ENCODE results near the gene SAG. TPM values are rescaled to one million over a fixed set of nuclear protein-coding genes. Genes with fewer than 3 reads are reported as not detected.

Gene SAG
- total RNA-seq, 1 donor from 2014 or later: 0.08 TPM

GRCh38 chr2:233270951-233271350 lies 36.7 kb upstream of the SAG start:
- intact Hi-C loops (cut with micrococcal nuclease): no loop called here
- Mint-ChIP-seq H3K36me3 (ENCODE audit: low read depth) (peaks cover 77% of the 10 kb centered on the region), H3K4me3 (peak overlapping the region; percentile 79), H3K9me3 (no peaks in the 10 kb centered on the region), H3K4me1 (ENCODE audit: low read depth) (peaks cover 80% of the 10 kb centered on the region), H3K27me3 (ENCODE audit: insufficient read depth) (no peaks in the 10 kb centered on the region), H3K27ac (peak overlapping the region; percentile 95)
- no peak for DNase-seq (ENCODE audit: low spot score)

- H3K4me1 Mint-ChIP-seq (ENCODE audit: low read depth): peaks cover 72% of the 10 kb centered on the region
- peaks cover 74% of the 10 kb centered on the region for H3K36me3 Mint-ChIP-seq (ENCODE audit: low read depth)
- no peak overlapping the region for H3K4me3 Mint-ChIP-seq
- peak overlapping the region; percentile 43 for H3K27ac Mint-ChIP-seq
- no peak for DNase-seq (ENCODE audit: low spot score)
- no peaks in the 10 kb centered on the region for H3K9me3 Mint-ChIP-seq
- intact Hi-C loops (cut with micrococcal nuclease): loop anchor here (1.0 kb wide), 1 partner anchor 172 kb away; no protein-coding TSS in a partner anchor
- no peaks in the 10 kb centered on the region for H3K27me3 Mint-ChIP-seq (ENCODE audit: insufficient read depth)
These were observed 35.9 kb upstream of the SAG start for GRCh38 chr2:233271693-233272092.

GRCh38 chr2:233273120-233273519 lies 34.5 kb upstream of the SAG start:
- Mint-ChIP-seq H3K27ac (peak overlapping the region; percentile 30), H3K4me3 (peak overlapping the region; percentile 45), H3K4me1 (ENCODE audit: low read depth) (peaks cover 58% of the 10 kb centered on the region), H3K27me3 (ENCODE audit: insufficient read depth) (no peaks in the 10 kb centered on the region), H3K36me3 (ENCODE audit: low read depth) (peaks cover 73% of the 10 kb centered on the region), H3K9me3 (no peaks in the 10 kb centered on the region)
- DNase-seq (ENCODE audit: low spot score): no peak
- intact Hi-C loops (cut with micrococcal nuclease): no loop called here

- Mint-ChIP-seq H3K4me1 (ENCODE audit: low read depth) (peaks cover 37% of the 10 kb centered on the region), H3K36me3 (ENCODE audit: low read depth) (peaks cover 74% of the 10 kb centered on the region), H3K27me3 (ENCODE audit: insufficient read depth) (no peaks in the 10 kb centered on the region), H3K4me3 (no peak overlapping the region), H3K27ac (no peak overlapping the region), H3K9me3 (no peaks in the 10 kb centered on the region)
- DNase-seq (ENCODE audit: low spot score): no peak
- intact Hi-C loops (cut with micrococcal nuclease): no loop called here
These were observed 32.4 kb upstream of the SAG start for GRCh38 chr2:233275223-233275622.

- Mint-ChIP-seq H3K4me3 (no peak overlapping the region), H3K27me3 (ENCODE audit: insufficient read depth) (no peaks in the 10 kb centered on the region), H3K9me3 (no peaks in the 10 kb centered on the region), H3K27ac (no peak overlapping the region), H3K4me1 (ENCODE audit: low read depth) (peaks cover 6% of the 10 kb centered on the region), H3K36me3 (ENCODE audit: low read depth) (peaks cover 68% of the 10 kb centered on the region)
- intact Hi-C loops (cut with micrococcal nuclease): no loop called here
- DNase-seq (ENCODE audit: low spot score): no peak
These were observed 28.7 kb upstream of the SAG start for GRCh38 chr2:233278921-233279320.

GRCh38 chr2:233280114-233280693 lies 27.4 kb upstream of the SAG start:
- Mint-ChIP-seq H3K27me3 (ENCODE audit: insufficient read depth) (no peaks in the 10 kb centered on the region), H3K27ac (no peak overlapping the region), H3K4me3 (no peak overlapping the region), H3K4me1 (ENCODE audit: low read depth) (peaks cover 5% of the 10 kb centered on the region), H3K9me3 (no peaks in the 10 kb centered on the region), H3K36me3 (ENCODE audit: low read depth) (peaks cover 62% of the 10 kb centered on the region)
- intact Hi-C loops (cut with micrococcal nuclease): no loop called here
- DNase-seq (ENCODE audit: low spot score): no peak

GRCh38 chr2:233281553-233281952 lies 26.1 kb upstream of the SAG start:
- peaks cover 55% of the 10 kb centered on the region for H3K36me3 Mint-ChIP-seq (ENCODE audit: low read depth)
- no peaks in the 10 kb centered on the region for H3K27me3 Mint-ChIP-seq (ENCODE audit: insufficient read depth)
- peaks cover 5% of the 10 kb centered on the region for H3K4me1 Mint-ChIP-seq (ENCODE audit: low read depth)
- H3K27ac Mint-ChIP-seq: no peak overlapping the region
- intact Hi-C loops (cut with micrococcal nuclease): no loop called here
- H3K4me3 Mint-ChIP-seq: no peak overlapping the region
- no peak for DNase-seq (ENCODE audit: low spot score)
- no peaks in the 10 kb centered on the region for H3K9me3 Mint-ChIP-seq

GRCh38 chr2:233281992-233282603 lies 25.5 kb upstream of the SAG start:
- Mint-ChIP-seq H3K36me3 (ENCODE audit: low read depth) (peaks cover 57% of the 10 kb centered on the region), H3K4me3 (no peak overlapping the region), H3K9me3 (no peaks in the 10 kb centered on the region), H3K4me1 (ENCODE audit: low read depth) (peaks cover 5% of the 10 kb centered on the region), H3K27ac (no peak overlapping the region), H3K27me3 (ENCODE audit: insufficient read depth) (no peaks in the 10 kb centered on the region)
- DNase-seq (ENCODE audit: low spot score): no peak
- intact Hi-C loops (cut with micrococcal nuclease): no loop called here

GRCh38 chr2:233285921-233286320 lies 21.7 kb upstream of the SAG start:
- Mint-ChIP-seq H3K9me3 (no peaks in the 10 kb centered on the region), H3K27ac (no peak overlapping the region), H3K27me3 (ENCODE audit: insufficient read depth) (no peaks in the 10 kb centered on the region), H3K4me1 (ENCODE audit: low read depth) (peaks cover 5% of the 10 kb centered on the region), H3K36me3 (ENCODE audit: low read depth) (peaks cover 46% of the 10 kb centered on the region), H3K4me3 (no peak overlapping the region)
- intact Hi-C loops (cut with micrococcal nuclease): no loop called here
- DNase-seq (ENCODE audit: low spot score): no peak

GRCh38 chr2:233287871-233288270 lies 19.7 kb upstream of the SAG start:
- H3K4me3 Mint-ChIP-seq: no peak overlapping the region
- DNase-seq (ENCODE audit: low spot score): no peak
- H3K27ac Mint-ChIP-seq: no peak overlapping the region
- H3K9me3 Mint-ChIP-seq: no peaks in the 10 kb centered on the region
- peaks cover 3% of the 10 kb centered on the region for H3K4me1 Mint-ChIP-seq (ENCODE audit: low read depth)
- peaks cover 40% of the 10 kb centered on the region for H3K36me3 Mint-ChIP-seq (ENCODE audit: low read depth)
- H3K27me3 Mint-ChIP-seq (ENCODE audit: insufficient read depth): no peaks in the 10 kb centered on the region
- intact Hi-C loops (cut with micrococcal nuclease): no loop called here

- Mint-ChIP-seq H3K4me1 (ENCODE audit: low read depth) (no peaks in the 10 kb centered on the region), H3K27ac (no peak overlapping the region), H3K36me3 (ENCODE audit: low read depth) (peaks cover 44% of the 10 kb centered on the region), H3K27me3 (ENCODE audit: insufficient read depth) (no peaks in the 10 kb centered on the region), H3K9me3 (no peaks in the 10 kb centered on the region), H3K4me3 (no peak overlapping the region)
- no peak for DNase-seq (ENCODE audit: low spot score)
- intact Hi-C loops (cut with micrococcal nuclease): no loop called here
These were observed 19.0 kb upstream of the SAG start for GRCh38 chr2:233288663-233289062.

GRCh38 chr2:233289648-233290047 lies 18.0 kb upstream of the SAG start:
- intact Hi-C loops (cut with micrococcal nuclease): no loop called here
- Mint-ChIP-seq H3K4me3 (no peak overlapping the region), H3K4me1 (ENCODE audit: low read depth) (no peaks in the 10 kb centered on the region), H3K27me3 (ENCODE audit: insufficient read depth) (no peaks in the 10 kb centered on the region), H3K36me3 (ENCODE audit: low read depth) (peaks cover 52% of the 10 kb centered on the region), H3K27ac (no peak overlapping the region), H3K9me3 (no peaks in the 10 kb centered on the region)
- DNase-seq (ENCODE audit: low spot score): no peak

GRCh38 chr2:233290051-233290845 lies 17.4 kb upstream of the SAG start:
- intact Hi-C loops (cut with micrococcal nuclease): no loop called here
- Mint-ChIP-seq H3K36me3 (ENCODE audit: low read depth) (peaks cover 52% of the 10 kb centered on the region), H3K4me3 (no peak overlapping the region), H3K9me3 (no peaks in the 10 kb centered on the region), H3K4me1 (ENCODE audit: low read depth) (no peaks in the 10 kb centered on the region), H3K27me3 (ENCODE audit: insufficient read depth) (no peaks in the 10 kb centered on the region), H3K27ac (no peak overlapping the region)
- DNase-seq (ENCODE audit: low spot score): no peak
